Measurements from ENCODE around the gene CPVL.

Gene CPVL

GRCh38 chr7:29158795-29159423 lies 12.6 kb upstream of the CPVL start:
- H3K36me3 ChIP-seq (ENCODE audit: control insufficient read depth in 2 of 2, insufficient read depth in 2 of 2, low read length in 2 of 2), result no peaks in the 10 kb centered on the region
- no peaks in the 10 kb centered on the region for H3K27me3 ChIP-seq (ENCODE audit: control insufficient read depth in 2 of 2, insufficient read depth in 2 of 2, low read length in 2 of 2)
- H3K4me1 ChIP-seq (ENCODE audit: control insufficient read depth in 2 of 2, insufficient read depth in 2 of 2, low read length in 2 of 2), result no peaks in the 10 kb centered on the region
- H3K9me3 ChIP-seq (ENCODE audit: control insufficient read depth in 2 of 2, low read length in 2 of 2), result no peaks in the 10 kb centered on the region
- no peak overlapping the region for H3K9ac ChIP-seq (ENCODE audit: low read depth in 1 of 2, low read length in 2 of 2)
- H3K4me3 ChIP-seq (ENCODE audit: low read length in 2 of 2), result no peak overlapping the region
- H3K27ac ChIP-seq (ENCODE audit: low read depth in 2 of 2, low read length in 2 of 2), result no peak overlapping the region

GRCh38 chr7:29156907-29157452 lies 10.6 kb upstream of the CPVL start:
- Histone ChIP-seq H3K4me3 (ENCODE audit: low read length in 2 of 2) (no peak overlapping the region), H3K9ac (ENCODE audit: low read depth in 1 of 2, low read length in 2 of 2) (no peak overlapping the region), H3K4me1 (ENCODE audit: control insufficient read depth in 2 of 2, insufficient read depth in 2 of 2, low read length in 2 of 2) (no peaks in the 10 kb centered on the region), H3K27me3 (ENCODE audit: control insufficient read depth in 2 of 2, insufficient read depth in 2 of 2, low read length in 2 of 2) (no peaks in the 10 kb centered on the region), H3K36me3 (ENCODE audit: control insufficient read depth in 2 of 2, insufficient read depth in 2 of 2, low read length in 2 of 2) (no peaks in the 10 kb centered on the region), H3K27ac (ENCODE audit: low read depth in 2 of 2, low read length in 2 of 2) (no peak overlapping the region), H3K9me3 (ENCODE audit: control insufficient read depth in 2 of 2, low read length in 2 of 2) (no peaks in the 10 kb centered on the region)

- H3K27me3 ChIP-seq (ENCODE audit: control insufficient read depth in 2 of 2, insufficient read depth in 2 of 2, low read length in 2 of 2), result no peaks in the 10 kb centered on the region
These were observed 7.7 kb upstream of the CPVL start for GRCh38 chr7:29154076-29154475.

GRCh38 chr7:29150856-29151255 lies 4.5 kb upstream of the CPVL start:
- H3K9me3 ChIP-seq (ENCODE audit: control insufficient read depth in 2 of 2, low read length in 2 of 2), result no peaks in the 10 kb centered on the region
- H3K4me1 ChIP-seq (ENCODE audit: control insufficient read depth in 2 of 2, insufficient read depth in 2 of 2, low read length in 2 of 2), result peaks cover 14% of the 10 kb centered on the region in 2 donors
- H3K36me3 ChIP-seq (ENCODE audit: control insufficient read depth in 2 of 2, insufficient read depth in 2 of 2, low read length in 2 of 2), result no peaks in the 10 kb centered on the region
- H3K27me3 ChIP-seq (ENCODE audit: control insufficient read depth in 2 of 2, insufficient read depth in 2 of 2, low read length in 2 of 2), result peaks cover 6 to 10% of the 10 kb centered on the region in 2 donors
- H3K27ac ChIP-seq (ENCODE audit: low read depth in 2 of 2, low read length in 2 of 2), result no peak overlapping the region
- H3K9ac ChIP-seq (ENCODE audit: low read depth in 1 of 2, low read length in 2 of 2), result no peak overlapping the region
- H3K4me3 ChIP-seq (ENCODE audit: low read length in 2 of 2), result no peak overlapping the region

More at GRCh38 chr7:29154076-29154475, 7.7 kb upstream of the CPVL start:
- H3K9ac ChIP-seq (ENCODE audit: low read depth in 1 of 2, low read length in 2 of 2), result no peak overlapping the region
- H3K9me3 ChIP-seq (ENCODE audit: control insufficient read depth in 2 of 2, low read length in 2 of 2), result no peaks in the 10 kb centered on the region
- H3K27ac ChIP-seq (ENCODE audit: low read depth in 2 of 2, low read length in 2 of 2), result no peak overlapping the region
- no peaks in the 10 kb centered on the region for H3K36me3 ChIP-seq (ENCODE audit: control insufficient read depth in 2 of 2, insufficient read depth in 2 of 2, low read length in 2 of 2)
- no peak overlapping the region for H3K4me3 ChIP-seq (ENCODE audit: low read length in 2 of 2)
- H3K4me1 ChIP-seq (ENCODE audit: control insufficient read depth in 2 of 2, insufficient read depth in 2 of 2, low read length in 2 of 2), result no peaks in the 10 kb centered on the region

GRCh38 chr7:29149036-29149435 lies 2.7 kb upstream of the CPVL start:
- Histone ChIP-seq H3K36me3 (ENCODE audit: control insufficient read depth in 2 of 2, insufficient read depth in 2 of 2, low read length in 2 of 2) (no peaks in the 10 kb centered on the region), H3K9me3 (ENCODE audit: control insufficient read depth in 2 of 2, low read length in 2 of 2) (no peaks in the 10 kb centered on the region), H3K9ac (ENCODE audit: low read depth in 1 of 2, low read length in 2 of 2) (no peak overlapping the region), H3K27ac (ENCODE audit: low read depth in 2 of 2, low read length in 2 of 2) (no peak overlapping the region), H3K4me3 (ENCODE audit: low read length in 2 of 2) (no peak overlapping the region), H3K27me3 (ENCODE audit: control insufficient read depth in 2 of 2, insufficient read depth in 2 of 2, low read length in 2 of 2) (peaks cover 7 to 17% of the 10 kb centered on the region in 2 donors), H3K4me1 (ENCODE audit: control insufficient read depth in 2 of 2, insufficient read depth in 2 of 2, low read length in 2 of 2) (peaks cover 14 to 16% of the 10 kb centered on the region in 2 donors)

- Histone ChIP-seq H3K27me3 (ENCODE audit: control insufficient read depth in 2 of 2, insufficient read depth in 2 of 2, low read length in 2 of 2) (peaks cover 7 to 17% of the 10 kb centered on the region in 2 donors), H3K27ac (ENCODE audit: low read depth in 2 of 2, low read length in 2 of 2) (no peak overlapping the region), H3K4me3 (ENCODE audit: low read length in 2 of 2) (no peak overlapping the region), H3K4me1 (ENCODE audit: control insufficient read depth in 2 of 2, insufficient read depth in 2 of 2, low read length in 2 of 2) (peaks cover 14 to 16% of the 10 kb centered on the region in 2 donors), H3K36me3 (ENCODE audit: control insufficient read depth in 2 of 2, insufficient read depth in 2 of 2, low read length in 2 of 2) (no peaks in the 10 kb centered on the region), H3K9me3 (ENCODE audit: control insufficient read depth in 2 of 2, low read length in 2 of 2) (no peaks in the 10 kb centered on the region), H3K9ac (ENCODE audit: low read depth in 1 of 2, low read length in 2 of 2) (no peak overlapping the region)
These were observed 1.5 kb upstream of the CPVL start for GRCh38 chr7:29147821-29148220.

- Histone ChIP-seq H3K4me1 (ENCODE audit: control insufficient read depth in 2 of 2, insufficient read depth in 2 of 2, low read length in 2 of 2) (peaks cover 15 to 16% of the 10 kb centered on the region in 2 donors), H3K36me3 (ENCODE audit: control insufficient read depth in 2 of 2, insufficient read depth in 2 of 2, low read length in 2 of 2) (no peaks in the 10 kb centered on the region), H3K4me3 (ENCODE audit: low read length in 2 of 2) (peak overlapping the region; percentile 58 to 59), H3K27ac (ENCODE audit: low read depth in 2 of 2, low read length in 2 of 2) (peak overlapping the region in 1 of 2 donors; percentile 2), H3K27me3 (ENCODE audit: control insufficient read depth in 2 of 2, insufficient read depth in 2 of 2, low read length in 2 of 2) (peaks cover 7 to 17% of the 10 kb centered on the region in 2 donors), H3K9ac (ENCODE audit: low read depth in 1 of 2, low read length in 2 of 2) (no peak overlapping the region), H3K9me3 (ENCODE audit: control insufficient read depth in 2 of 2, low read length in 2 of 2) (no peaks in the 10 kb centered on the region)
These were observed 712 bp upstream of the CPVL start for GRCh38 chr7:29146888-29147609.

- peak overlapping the region; percentile 58 to 59 for H3K4me3 ChIP-seq (ENCODE audit: low read length in 2 of 2)
- H3K27me3 ChIP-seq (ENCODE audit: control insufficient read depth in 2 of 2, insufficient read depth in 2 of 2, low read length in 2 of 2), result peaks cover 7 to 17% of the 10 kb centered on the region in 2 donors
- H3K27ac ChIP-seq (ENCODE audit: low read depth in 2 of 2, low read length in 2 of 2), result no peak overlapping the region
- peak overlapping the region in 1 of 2 donors; percentile 41 for H3K9ac ChIP-seq (ENCODE audit: low read depth in 1 of 2, low read length in 2 of 2)
- H3K9me3 ChIP-seq (ENCODE audit: control insufficient read depth in 2 of 2, low read length in 2 of 2), result no peaks in the 10 kb centered on the region
- no peaks in the 10 kb centered on the region for H3K36me3 ChIP-seq (ENCODE audit: control insufficient read depth in 2 of 2, insufficient read depth in 2 of 2, low read length in 2 of 2)
- H3K4me1 ChIP-seq (ENCODE audit: control insufficient read depth in 2 of 2, insufficient read depth in 2 of 2, low read length in 2 of 2), result peaks cover 22 to 23% of the 10 kb centered on the region in 2 donors
These were observed 732 bp downstream of the CPVL start for GRCh38 chr7:29145553-29146056.

GRCh38 chr7:29143751-29144150 lies 2.6 kb downstream of the CPVL start:
- Histone ChIP-seq H3K9me3 (ENCODE audit: control insufficient read depth in 2 of 2, low read length in 2 of 2) (no peaks in the 10 kb centered on the region), H3K4me1 (ENCODE audit: control insufficient read depth in 2 of 2, insufficient read depth in 2 of 2, low read length in 2 of 2) (peaks cover 24 to 26% of the 10 kb centered on the region in 2 donors), H3K9ac (ENCODE audit: low read depth in 1 of 2, low read length in 2 of 2) (no peak overlapping the region), H3K36me3 (ENCODE audit: control insufficient read depth in 2 of 2, insufficient read depth in 2 of 2, low read length in 2 of 2) (no peaks in the 10 kb centered on the region), H3K27ac (ENCODE audit: low read depth in 2 of 2, low read length in 2 of 2) (no peak overlapping the region), H3K4me3 (ENCODE audit: low read length in 2 of 2) (no peak overlapping the region), H3K27me3 (ENCODE audit: control insufficient read depth in 2 of 2, insufficient read depth in 2 of 2, low read length in 2 of 2) (peaks cover 7 to 17% of the 10 kb centered on the region in 2 donors)
